ENCODE results near the gene RPTOR. TPM values are rescaled to one million over a fixed set of nuclear protein-coding genes. Genes with fewer than 3 reads are reported as not detected.

Gene RPTOR
- total and polyA plus RNA-seq, 10 of the 15 experiments (the other 5 are each of a cell fraction or from before 2014, with no cell fraction given): 0.18 to 32.1 (median 7.8) TPM

GRCh38 chr17:80883831-80884735 is 339.4 kb downstream of the RPTOR start:
- TF ChIP-seq FOS (IDR thresholded peaks at IDR 0.05; ENCODE audit: borderline replicate concordance, extremely low read depth, insufficient read length) (no peak), HCFC1 (IDR thresholded peaks at IDR 0.05; ENCODE audit: low read length) (no peak)
- Histone ChIP-seq H3K4me2 (ENCODE audit: control insufficient read depth, insufficient read depth) (no peak overlapping the region), H3K4me3 (no peak overlapping the region), H3K9ac (ENCODE audit: control insufficient read depth, insufficient read depth, low read length) (no peak overlapping the region), H4K20me1 (ENCODE audit: control insufficient read depth, insufficient read depth) (no peaks in the 10 kb centered on the region), H3K9me3 (replicated peaks; ENCODE audit: control insufficient read depth, insufficient read depth, low read length) (no peaks in the 10 kb centered on the region), H2AFZ (ENCODE audit: control insufficient read depth, low read depth, low read length) (no peak overlapping the region), H3K4me1 (ENCODE audit: control insufficient read depth, insufficient read depth, low read length) (no peaks in the 10 kb centered on the region; the same call in 1 of the 2 replicates), H3K27me3 (replicated peaks in 1 of 2; ENCODE audit: control insufficient read depth in 2 of 2, insufficient read depth in 2 of 2, low read length in 1 of 2) (no peaks in the 10 kb centered on the region), H3K27ac (ENCODE audit: control insufficient read depth, insufficient read depth) (no peak overlapping the region), H3K36me3 (ENCODE audit: control insufficient read depth in 2 of 2, insufficient read depth in 2 of 2, low read length in 1 of 2) (peaks cover 0 to 14% of the 10 kb centered on the region in 2 experiments; a peak in 3 of 4 replicates), H3K79me2 (ENCODE audit: control insufficient read depth, insufficient read depth, low read length) (no peaks in the 10 kb centered on the region)
- ChIA-PET RAD21 (ENCODE audit: unreplicated experiment) (no interaction called here), POLR2A (no interaction called here), SMC1A (ENCODE audit: uncharacterized antibody, unreplicated experiment) (interaction anchor here (0.6 to 0.7 kb wide), 3 partner anchors 8 to 43 kb away, joined by 3 read pairs; no protein-coding TSS in a partner anchor), CTCF (no interaction called here)
- no peak for FAIRE-seq
- in situ Hi-C loops (cut with MboI) (no loop called here), intact Hi-C loops (cut with micrococcal nuclease; ENCODE audit: unreplicated experiment) (no loop called here)
- WGBS (ENCODE audit: insufficient coverage, insufficient replicate concordance, low lambda C conversion rate, missing lambda C conversion rate): 96% methylated on average over 42 of the region's 42 CpGs
- ATAC-seq: no peak
- no peak for DNase-seq (ENCODE audit: low read depth, low spot score)
- no TSS peak for BruUV-seq (replicated peaks)

- H3K27me3 ChIP-seq (replicated peaks in 1 of 2; ENCODE audit: control insufficient read depth in 2 of 2, insufficient read depth in 2 of 2, low read length in 1 of 2): no peaks in the 10 kb centered on the region
- H3K9me3 ChIP-seq (replicated peaks; ENCODE audit: control insufficient read depth, insufficient read depth, low read length): no peaks in the 10 kb centered on the region
- H3K79me2 ChIP-seq (ENCODE audit: control insufficient read depth, insufficient read depth, low read length): no peaks in the 10 kb centered on the region
- peaks cover 0 to 12% of the 10 kb centered on the region in 2 experiments; a peak in 3 of 4 replicates for H3K36me3 ChIP-seq (ENCODE audit: control insufficient read depth in 2 of 2, insufficient read depth in 2 of 2, low read length in 1 of 2)
- no peaks in the 10 kb centered on the region for H3K4me1 ChIP-seq (ENCODE audit: control insufficient read depth, insufficient read depth, low read length)
- WGBS (ENCODE audit: insufficient coverage, insufficient replicate concordance, low lambda C conversion rate, missing lambda C conversion rate): 97% methylated on average over 22 of the region's 22 CpGs
- H3K4me3 ChIP-seq: no peak overlapping the region
- POLR2A ChIA-PET: no interaction called here
- H3K27ac ChIP-seq (ENCODE audit: control insufficient read depth, insufficient read depth): no peak overlapping the region
- H2AFZ ChIP-seq (ENCODE audit: control insufficient read depth, low read depth, low read length): no peak overlapping the region
- in situ Hi-C loops (cut with MboI): no loop called here
- no peak for DNase-seq (ENCODE audit: low read depth, low spot score)
- RAD21 ChIA-PET (ENCODE audit: unreplicated experiment): no interaction called here
- no peaks in the 10 kb centered on the region for H4K20me1 ChIP-seq (ENCODE audit: control insufficient read depth, insufficient read depth)
- FAIRE-seq: no peak
- H3K9ac ChIP-seq (ENCODE audit: control insufficient read depth, insufficient read depth, low read length): no peak overlapping the region
- H3K4me2 ChIP-seq (ENCODE audit: control insufficient read depth, insufficient read depth): no peak overlapping the region
- BruUV-seq (replicated peaks): no TSS peak
- no peak for ATAC-seq
- SMC1A ChIA-PET (ENCODE audit: uncharacterized antibody, unreplicated experiment): interaction anchor here (0.6 kb wide), 1 partner anchor 44 kb away, joined by 3 read pairs; no protein-coding TSS in a partner anchor
- CTCF ChIA-PET: no interaction called here
- intact Hi-C loops (cut with micrococcal nuclease; ENCODE audit: unreplicated experiment): no loop called here
- TF ChIP-seq BMI1 (IDR thresholded peaks at IDR 0.05; ENCODE audit: borderline replicate concordance): no peak
- no peak for TF ChIP-seq POU2F2 (IDR thresholded peaks at IDR 0.05; ENCODE audit: borderline replicate concordance, low read depth, low read length)
- no peak for TF ChIP-seq NFXL1 (IDR thresholded peaks at IDR 0.05; ENCODE audit: borderline replicate concordance)
- no peak for TF ChIP-seq RUNX3 (IDR thresholded peaks at IDR 0.05; ENCODE audit: low read length)
- no peak for TF ChIP-seq CHD1 (IDR thresholded peaks at IDR 0.05; ENCODE audit: low read depth, low read length)
- TF ChIP-seq POLR2A (IDR thresholded peaks at IDR 0.05; ENCODE audit: low read depth, low read length): no peak
- TF ChIP-seq IKZF1 (conservative IDR thresholded peaks at IDR 0.05): no peak
- no peak for TF ChIP-seq KLF5 (IDR thresholded peaks at IDR 0.05; ENCODE audit: partially characterized antibody)
- TF ChIP-seq POLR2AphosphoS5 (IDR thresholded peaks at IDR 0.05; ENCODE audit: low read length): no peak
- no peak for TF ChIP-seq HDAC2 (IDR thresholded peaks at IDR 0.05)
- TF ChIP-seq, protein P1, sequence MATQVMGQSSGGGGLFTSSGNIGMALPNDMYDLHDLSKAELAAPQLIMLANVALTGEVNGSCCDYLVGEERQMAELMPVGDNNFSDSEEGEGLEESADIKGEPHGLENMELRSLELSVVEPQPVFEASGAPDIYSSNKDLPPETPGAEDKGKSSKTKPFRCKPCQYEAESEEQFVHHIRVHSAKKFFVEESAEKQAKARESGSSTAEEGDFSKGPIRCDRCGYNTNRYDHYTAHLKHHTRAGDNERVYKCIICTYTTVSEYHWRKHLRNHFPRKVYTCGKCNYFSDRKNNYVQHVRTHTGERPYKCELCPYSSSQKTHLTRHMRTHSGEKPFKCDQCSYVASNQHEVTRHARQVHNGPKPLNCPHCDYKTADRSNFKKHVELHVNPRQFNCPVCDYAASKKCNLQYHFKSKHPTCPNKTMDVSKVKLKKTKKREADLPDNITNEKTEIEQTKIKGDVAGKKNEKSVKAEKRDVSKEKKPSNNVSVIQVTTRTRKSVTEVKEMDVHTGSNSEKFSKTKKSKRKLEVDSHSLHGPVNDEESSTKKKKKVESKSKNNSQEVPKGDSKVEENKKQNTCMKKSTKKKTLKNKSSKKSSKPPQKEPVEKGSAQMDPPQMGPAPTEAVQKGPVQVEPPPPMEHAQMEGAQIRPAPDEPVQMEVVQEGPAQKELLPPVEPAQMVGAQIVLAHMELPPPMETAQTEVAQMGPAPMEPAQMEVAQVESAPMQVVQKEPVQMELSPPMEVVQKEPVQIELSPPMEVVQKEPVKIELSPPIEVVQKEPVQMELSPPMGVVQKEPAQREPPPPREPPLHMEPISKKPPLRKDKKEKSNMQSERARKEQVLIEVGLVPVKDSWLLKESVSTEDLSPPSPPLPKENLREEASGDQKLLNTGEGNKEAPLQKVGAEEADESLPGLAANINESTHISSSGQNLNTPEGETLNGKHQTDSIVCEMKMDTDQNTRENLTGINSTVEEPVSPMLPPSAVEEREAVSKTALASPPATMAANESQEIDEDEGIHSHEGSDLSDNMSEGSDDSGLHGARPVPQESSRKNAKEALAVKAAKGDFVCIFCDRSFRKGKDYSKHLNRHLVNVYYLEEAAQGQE (IDR thresholded peaks at IDR 0.05; ENCODE audit: low read depth, low read length): no peak
These were observed 340.2 kb downstream of the RPTOR start for GRCh38 chr17:80884811-80885210.
